GM20000 (cell line): ENCODE measurements around the gene ABCF3.

Source experiments
- DNase-seq: peaks from one replicate; pipeline ENCODE4 v3.0.0; 2012; ENCODE audit warnings: low spot score
- TF ChIP-seq, protein P1 (sequence below): IDR thresholded peaks from 2 replicates; pipeline ENCODE4 v1.5.1; 2012; ENCODE audit warnings: mild to moderate bottlenecking, control low read depth; ENCODE audit errors: extremely low read depth, missing control alignments

The ABCF3 gene

DNA sequence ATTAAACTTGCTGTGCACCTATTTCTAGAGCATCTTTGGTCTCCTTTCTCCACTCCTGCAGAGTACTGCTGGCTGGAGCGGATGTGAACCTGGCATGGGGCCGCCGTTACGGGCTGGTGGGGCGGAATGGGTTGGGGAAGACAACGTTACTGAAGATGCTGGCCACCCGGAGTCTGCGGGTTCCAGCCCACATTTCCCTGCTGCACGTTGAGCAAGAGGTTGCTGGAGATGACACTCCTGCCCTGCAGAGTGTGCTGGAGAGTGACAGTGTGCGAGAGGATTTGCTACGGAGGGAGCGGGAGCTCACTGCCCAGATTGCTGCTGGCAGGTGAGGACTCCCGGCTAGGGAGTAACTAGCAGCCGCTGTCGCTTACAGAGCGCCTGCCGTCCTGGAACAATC, 2.1 kb downstream of the ABCF3 start:
- no peak for DNase-seq
- TF ChIP-seq, protein P1, sequence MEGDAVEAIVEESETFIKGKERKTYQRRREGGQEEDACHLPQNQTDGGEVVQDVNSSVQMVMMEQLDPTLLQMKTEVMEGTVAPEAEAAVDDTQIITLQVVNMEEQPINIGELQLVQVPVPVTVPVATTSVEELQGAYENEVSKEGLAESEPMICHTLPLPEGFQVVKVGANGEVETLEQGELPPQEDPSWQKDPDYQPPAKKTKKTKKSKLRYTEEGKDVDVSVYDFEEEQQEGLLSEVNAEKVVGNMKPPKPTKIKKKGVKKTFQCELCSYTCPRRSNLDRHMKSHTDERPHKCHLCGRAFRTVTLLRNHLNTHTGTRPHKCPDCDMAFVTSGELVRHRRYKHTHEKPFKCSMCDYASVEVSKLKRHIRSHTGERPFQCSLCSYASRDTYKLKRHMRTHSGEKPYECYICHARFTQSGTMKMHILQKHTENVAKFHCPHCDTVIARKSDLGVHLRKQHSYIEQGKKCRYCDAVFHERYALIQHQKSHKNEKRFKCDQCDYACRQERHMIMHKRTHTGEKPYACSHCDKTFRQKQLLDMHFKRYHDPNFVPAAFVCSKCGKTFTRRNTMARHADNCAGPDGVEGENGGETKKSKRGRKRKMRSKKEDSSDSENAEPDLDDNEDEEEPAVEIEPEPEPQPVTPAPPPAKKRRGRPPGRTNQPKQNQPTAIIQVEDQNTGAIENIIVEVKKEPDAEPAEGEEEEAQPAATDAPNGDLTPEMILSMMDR, result no peak

DNA sequence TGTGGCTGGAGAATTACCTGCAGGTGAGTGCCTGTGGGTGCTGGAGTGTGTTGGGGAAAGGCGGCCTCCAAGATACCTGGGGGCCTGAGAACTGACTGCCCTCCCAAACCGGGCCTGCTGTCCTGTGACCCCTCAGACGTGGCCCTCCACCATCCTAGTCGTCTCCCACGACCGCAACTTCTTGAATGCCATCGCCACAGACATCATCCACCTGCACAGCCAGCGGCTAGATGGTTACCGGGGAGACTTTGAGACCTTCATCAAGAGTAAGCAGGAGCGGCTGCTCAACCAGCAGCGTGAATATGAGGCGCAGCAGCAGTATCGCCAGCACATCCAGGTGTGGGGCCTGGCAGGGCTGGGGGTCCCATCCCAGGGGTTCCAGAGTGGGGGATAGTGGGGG, 3.4 kb downstream of the ABCF3 start:
- no peak for DNase-seq
- TF ChIP-seq, protein P1, result no peak

DNA sequence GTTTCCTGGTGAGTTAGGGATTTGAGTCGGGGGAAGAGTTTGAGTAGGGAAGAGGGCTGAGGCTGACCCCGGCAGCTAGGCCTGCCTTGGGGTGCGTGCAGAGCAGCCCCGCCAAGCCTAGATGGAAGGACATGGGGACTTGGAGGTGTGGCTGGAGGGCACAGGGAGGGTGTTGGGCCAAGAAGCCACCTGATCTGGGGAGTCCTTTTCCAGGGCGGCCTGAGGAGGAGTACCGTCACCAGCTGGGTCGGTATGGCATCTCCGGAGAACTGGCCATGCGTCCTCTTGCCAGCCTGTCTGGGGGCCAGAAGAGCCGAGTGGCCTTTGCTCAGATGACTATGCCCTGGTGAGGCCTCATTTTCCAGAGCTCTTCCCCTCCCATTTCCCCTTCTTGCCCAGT, 6.9 kb downstream of the ABCF3 start:
- no peak for DNase-seq
- TF ChIP-seq, protein P1, result no peak

DNA sequence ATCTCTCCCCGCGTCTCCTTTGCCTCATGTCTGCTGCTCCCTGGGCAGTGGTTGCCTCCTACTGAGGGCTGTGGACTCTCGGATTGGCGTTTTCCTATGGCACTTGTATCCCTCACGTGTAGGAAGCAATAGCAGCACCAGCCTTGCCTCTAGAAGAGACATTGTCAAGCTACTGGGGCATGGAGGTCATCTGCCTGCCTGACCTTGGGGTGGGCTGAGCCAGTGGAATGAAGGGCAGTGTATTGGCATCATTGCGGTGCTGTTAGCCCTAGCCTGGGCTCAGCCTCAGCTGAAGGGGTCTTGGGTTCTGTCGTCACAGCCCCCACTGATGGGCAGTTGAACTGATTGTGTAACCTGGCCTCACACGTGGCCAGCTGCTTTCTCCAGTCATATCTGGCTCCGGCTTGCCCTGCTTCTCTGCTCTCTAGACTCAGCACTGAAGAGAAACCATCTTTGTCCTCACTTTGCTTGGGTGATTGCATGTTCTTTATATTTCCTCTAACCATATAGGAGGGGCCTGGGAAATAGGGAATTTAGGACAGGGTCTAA, 8.1 kb downstream of the ABCF3 start:
- TF ChIP-seq, protein P1, result no peak
- no peak for DNase-seq

DNA sequence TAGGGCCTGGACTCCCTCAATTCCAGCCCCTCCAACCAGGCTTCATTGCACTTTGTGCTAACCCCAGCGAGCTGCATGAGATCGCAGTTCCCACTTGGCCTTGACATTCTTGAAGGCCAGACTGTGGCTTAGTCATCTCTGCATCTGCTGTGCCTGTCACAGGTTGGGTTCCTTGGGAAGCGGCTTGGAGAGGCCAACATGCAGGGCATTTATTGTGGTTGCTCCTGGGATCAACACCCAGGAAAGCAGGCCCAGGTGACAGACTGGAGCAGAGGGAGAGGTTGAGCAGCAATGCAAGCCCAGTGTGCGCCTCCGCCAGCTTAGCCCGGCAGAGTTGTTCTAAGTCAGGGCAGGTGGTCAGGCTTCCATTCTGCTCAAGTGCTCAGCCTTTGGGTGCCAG, 10.5 kb downstream of the ABCF3 start:
- TF ChIP-seq, protein P1, result no peak
- DNase-seq, result no peak

DNA sequence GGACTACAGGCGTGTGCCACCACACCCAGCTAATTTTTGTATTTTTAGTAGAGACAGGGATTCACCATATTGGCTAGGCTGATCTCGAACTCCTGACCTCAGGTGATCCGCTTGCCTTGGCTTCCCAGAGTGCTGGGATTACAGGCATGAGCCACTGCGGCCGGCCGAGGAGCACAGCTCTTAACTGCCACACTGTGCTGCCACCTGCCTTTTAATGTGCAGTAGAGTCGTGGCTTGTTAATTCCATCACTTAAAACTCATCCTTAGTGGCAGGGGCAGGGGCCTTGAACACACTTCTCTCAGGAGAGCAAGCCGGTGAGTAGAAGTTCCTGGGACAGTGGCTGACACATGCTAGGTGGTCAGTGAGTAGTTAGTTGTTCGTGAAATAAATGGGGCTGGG, 12.5 kb downstream of the ABCF3 start:
- TF ChIP-seq, protein P1, result no peak
- DNase-seq, result no peak

DNA sequence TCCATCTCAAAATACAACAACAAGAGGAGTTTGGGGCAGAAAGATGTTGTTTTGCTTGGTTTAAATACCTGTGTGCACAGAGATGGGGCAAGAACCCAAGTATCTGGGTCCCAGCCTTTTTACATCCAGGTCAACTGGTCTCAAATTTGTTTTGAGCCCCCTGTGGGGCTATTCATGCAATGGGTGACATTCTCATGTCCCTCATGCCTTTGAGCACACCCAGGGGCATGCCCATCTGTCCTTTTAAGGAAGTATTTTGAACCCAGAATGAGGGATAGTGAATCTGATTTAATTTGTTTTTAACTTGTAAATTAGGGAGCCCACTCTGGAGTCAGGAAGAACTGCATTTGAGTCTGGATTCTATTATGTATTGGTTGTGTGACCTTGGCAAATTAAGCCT, 14.8 kb downstream of the ABCF3 start:
- TF ChIP-seq, protein P1, result no peak
- no peak for DNase-seq
